Urothelium cell line (cell line): ENCODE measurements around the gene MSI2.

Experiments used
- DNase-seq: peaks from one replicate; pipeline ENCODE4 v3.0.0; 2011; ENCODE audit warnings: low spot score, mixed read lengths
- FAIRE-seq: peaks from 2 replicates; lab custom pipeline; 2011; peaks lifted over from hg19 to GRCh38; lab: Jason Lieb, UNC

The MSI2 gene

DNA sequence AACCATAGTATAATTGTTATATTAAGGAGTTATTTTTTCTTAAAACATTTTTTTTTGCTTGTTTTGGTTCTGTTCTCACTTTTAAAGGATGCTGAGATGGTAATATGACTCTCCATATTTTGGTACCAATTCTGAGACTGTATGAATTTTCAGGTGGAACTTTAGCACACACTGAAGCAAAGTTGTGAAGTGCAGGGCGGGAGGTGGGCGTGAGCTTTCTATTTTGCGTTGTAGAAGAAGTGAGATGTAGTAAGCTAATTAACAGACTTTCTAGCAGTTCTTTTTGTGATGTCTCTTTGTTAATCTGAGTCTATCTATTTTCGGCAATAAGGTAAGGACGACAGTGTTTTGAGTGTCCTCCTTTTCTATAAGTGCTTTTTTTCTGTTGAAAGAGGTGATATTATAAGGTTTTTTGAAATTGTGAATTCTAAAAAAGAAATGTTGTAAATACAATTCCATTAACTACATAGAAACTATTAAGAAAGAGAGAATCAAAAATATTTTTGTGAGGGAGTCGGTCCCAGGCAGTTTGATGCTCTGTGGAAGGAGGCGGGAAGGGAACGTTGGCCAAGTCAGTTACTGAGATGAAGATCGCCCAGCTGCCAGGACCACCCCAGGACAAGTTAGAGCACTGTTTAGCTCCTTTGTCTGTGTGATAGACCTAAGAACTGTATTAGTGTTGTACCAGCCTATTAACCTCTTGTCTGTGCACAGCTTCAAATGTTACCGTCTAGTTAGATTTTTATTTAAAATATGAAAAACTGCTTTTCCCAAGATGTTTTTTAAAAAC, 423.8 kb downstream of the MSI2 start:
- FAIRE-seq = no peak
- no peak for DNase-seq

DNA sequence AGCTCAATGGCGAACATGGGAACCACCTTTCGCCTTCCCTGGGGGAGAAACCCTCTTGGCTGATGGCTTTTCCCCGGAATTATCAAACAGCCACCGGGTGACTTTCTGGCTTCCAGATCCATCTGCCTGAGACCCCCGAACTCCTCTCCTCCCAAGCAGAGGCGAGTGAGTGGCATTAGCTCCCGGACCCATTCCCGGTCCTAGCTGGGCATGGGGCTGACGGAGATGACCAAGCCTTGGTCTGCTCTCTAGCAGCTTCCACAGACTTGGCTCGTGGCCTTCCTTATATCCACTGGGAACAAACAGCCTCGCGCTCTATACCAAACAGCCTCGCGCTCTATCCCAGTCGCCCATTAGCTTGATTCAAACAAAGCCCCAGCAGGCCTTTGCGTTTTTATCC, 426.4 kb downstream of the MSI2 start:
- FAIRE-seq (peak; percentile 58), DNase-seq (no peak)

DNA sequence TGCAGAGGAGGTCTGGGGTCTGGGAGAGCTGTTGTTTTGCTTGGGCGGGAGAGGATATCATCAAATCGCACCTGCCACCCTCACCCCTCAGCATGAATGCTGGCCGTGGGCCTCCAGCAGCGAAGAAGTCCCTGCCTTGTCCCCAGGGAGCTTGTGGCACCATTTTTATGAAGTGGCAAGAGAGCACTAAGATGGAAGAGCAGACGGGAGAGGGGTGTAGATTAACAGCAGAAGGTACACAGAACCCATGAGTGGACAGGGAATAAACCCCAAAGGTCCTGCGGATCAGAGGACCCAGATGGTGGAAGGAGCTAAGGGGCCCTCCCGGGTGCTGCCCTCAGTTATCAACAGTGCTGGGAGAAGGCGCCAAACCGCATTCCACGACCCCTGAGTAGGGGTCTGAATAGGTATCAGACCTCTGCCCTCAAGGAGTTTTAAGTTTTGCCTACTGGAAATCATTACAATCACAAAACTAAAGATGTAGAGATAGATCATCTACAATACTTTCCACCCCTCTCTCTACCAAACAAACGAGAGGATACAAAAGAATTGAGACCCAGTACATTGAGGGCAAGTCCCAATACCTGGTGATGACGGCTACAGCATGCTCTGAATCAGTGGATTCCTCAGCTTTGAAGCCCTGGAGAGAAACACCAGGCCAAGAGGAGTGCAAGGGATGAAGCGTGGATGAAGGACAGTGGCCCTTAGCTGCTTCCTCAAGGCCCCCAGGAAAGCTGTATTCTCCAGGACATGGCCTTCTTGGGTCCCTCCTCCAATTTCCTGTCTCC, 428.6 kb downstream of the MSI2 start:
- FAIRE-seq = peak; percentile 74
- DNase-seq = no peak

DNA sequence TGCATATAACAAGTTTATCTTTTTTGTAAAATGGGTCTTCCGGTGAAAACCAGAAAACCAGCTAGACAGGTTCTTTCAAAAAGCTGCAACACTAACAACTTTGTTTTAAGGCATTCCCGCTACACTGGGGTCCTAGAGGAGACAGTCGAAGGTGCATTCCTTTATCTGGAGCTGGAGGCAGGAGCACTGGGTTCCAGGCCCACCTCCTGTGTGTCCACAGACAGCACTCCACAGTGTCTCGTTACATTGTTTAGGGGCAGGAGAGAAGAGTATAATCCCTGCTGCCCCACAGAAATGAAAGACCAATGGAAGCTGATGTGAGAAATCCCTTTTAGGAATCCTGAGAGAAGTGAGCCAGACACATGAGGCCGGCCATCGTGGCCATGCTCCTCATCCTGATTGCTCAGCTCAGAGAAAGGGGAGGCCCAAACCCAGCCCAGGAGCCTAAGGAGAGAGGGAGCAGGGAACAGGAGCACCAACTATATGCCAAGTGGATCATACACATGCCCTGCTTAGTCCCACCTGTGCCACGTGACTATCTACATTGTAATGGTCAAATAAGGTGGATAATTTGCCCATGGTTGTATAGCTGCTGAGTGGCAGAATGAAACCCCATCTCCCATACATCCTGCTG, 429.3 kb downstream of the MSI2 start:
- DNase-seq = no peak
- peak; percentile 74 for FAIRE-seq

DNA sequence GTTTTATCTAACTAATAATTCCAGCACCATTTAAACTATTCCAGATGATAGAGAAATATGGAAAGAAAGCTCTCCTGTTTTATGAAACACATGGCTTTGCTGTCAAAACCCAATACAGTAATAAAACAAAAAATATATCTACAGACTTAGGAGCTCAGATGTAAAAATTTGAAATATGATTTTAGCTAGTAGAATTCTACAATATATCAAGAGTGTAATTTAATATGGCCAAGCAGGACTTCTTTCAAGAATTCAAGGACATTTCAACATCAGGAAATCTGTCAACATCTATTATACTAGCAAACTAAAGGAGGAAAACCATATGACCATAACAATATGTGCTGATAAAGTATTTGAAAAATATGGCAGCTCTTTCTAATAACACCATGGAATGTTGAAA, 431.3 kb downstream of the MSI2 start:
- FAIRE-seq (no peak), DNase-seq (no peak)

DNA sequence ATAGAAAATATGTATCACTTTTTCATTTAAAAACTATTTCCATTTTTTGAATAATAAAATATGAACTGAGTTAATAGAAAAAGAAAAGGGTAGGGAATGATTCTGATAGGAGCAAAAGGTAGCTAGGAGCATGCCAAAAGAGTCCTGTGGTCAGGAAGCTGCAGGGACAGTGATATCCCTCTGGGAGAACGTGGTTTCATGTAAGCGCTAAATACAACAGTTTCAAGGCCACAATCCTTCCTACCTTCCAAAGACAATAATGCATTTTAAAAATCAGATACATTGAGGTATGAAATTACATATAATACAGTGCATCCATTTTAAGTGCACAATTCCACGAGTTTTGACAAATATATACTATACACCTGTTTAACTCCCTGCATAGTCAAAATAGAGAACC, 432.9 kb downstream of the MSI2 start:
- DNase-seq (no peak), FAIRE-seq (no peak)

DNA sequence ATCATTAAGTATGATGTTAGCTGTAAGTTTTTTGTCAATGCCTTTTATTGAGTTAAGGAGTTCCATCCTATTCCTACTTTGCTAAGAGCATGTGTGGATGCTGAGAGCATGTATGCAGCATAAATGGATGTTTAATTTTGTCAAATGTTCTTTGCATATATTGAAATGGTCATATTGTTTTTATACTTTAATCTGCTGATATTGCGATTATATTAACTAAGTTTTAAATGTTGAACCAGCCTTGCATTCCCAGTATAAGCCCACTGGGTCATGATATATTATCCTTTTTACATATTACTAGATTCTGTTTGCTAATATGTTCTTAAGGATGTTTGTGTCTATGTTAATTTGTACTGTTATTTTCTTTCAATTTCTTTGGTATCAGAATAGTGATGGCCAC, 435.6 kb downstream of the MSI2 start:
- DNase-seq = no peak
- FAIRE-seq = no peak

DNA sequence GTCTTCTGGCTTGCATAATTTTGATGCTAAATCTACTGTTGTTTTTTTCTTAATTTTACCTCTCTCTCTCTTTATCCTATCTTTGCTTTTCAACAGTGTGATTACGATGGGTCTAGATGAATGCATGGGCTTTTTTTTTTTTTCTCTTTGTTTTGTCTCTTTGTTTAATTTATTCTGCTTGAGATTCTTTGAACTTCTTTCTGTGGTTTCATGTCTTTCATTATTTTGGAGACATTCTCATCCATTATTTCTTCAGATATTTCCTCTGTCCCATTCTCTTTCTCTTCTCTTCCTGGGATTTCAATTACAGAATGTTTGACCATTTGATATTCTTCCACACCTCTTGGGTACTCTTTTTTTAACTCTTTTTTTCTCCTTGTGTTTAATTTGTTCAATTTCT, 436.4 kb downstream of the MSI2 start:
- DNase-seq (no peak), FAIRE-seq (no peak)

DNA sequence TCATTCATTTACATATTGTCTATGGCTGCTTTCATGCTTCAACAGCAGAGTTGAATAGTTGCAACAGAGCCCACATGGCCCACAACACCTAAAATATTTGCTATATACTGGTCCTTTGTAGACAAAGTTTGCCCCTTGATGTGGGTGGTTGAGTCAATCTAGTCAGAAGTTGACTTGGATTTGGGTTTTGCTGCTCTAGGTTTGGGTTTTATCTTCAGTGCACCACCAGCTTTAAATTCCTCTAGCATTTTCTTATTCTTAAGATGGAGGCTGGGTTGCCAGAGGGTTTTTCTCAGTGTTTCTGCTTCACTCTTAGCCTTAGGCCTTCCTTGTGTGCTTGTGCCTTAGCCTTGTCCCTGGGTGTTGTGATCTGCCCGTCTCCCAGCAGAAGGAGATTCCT, 437.7 kb downstream of the MSI2 start:
- FAIRE-seq = no peak
- no peak for DNase-seq

DNA sequence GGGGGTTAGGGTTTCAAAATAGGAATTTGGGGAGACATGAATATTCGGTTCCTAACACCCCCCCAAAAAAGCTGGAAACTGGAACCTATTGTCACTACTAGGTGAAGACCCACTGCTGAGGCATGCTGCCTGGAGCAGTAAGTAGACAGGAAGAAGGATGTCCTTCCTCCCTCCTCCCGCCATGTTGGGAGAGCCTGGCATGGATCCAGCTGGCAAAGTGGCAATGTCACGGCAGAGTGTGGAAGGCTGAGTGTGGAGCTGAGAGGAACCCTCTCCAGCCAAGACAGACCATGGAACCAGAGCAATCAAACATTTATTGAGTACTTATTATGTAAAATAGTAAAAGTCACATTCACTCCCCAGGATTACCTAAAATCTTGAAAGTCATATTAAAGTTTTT, 439.7 kb downstream of the MSI2 start:
- no peak for DNase-seq
- no peak for FAIRE-seq

DNA sequence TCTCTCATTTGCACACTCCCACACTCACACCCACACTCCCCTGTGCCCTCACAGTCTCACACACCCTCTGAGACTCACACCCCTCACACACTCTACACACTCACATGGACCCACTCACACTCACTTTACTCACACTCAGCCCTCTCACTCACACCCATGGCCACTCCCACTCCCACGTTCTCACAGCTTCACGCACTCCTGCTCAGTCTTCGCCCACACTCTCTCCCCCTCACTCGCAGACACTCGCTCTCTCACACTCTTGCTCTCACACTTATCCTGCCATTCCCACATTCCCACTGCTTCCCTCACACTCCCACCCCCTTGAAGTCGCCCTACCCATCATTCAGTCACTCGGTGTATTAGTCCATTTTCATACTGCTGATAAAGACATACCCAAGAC, 440.9 kb downstream of the MSI2 start:
- DNase-seq (no peak), FAIRE-seq (peak; percentile 53)

DNA sequence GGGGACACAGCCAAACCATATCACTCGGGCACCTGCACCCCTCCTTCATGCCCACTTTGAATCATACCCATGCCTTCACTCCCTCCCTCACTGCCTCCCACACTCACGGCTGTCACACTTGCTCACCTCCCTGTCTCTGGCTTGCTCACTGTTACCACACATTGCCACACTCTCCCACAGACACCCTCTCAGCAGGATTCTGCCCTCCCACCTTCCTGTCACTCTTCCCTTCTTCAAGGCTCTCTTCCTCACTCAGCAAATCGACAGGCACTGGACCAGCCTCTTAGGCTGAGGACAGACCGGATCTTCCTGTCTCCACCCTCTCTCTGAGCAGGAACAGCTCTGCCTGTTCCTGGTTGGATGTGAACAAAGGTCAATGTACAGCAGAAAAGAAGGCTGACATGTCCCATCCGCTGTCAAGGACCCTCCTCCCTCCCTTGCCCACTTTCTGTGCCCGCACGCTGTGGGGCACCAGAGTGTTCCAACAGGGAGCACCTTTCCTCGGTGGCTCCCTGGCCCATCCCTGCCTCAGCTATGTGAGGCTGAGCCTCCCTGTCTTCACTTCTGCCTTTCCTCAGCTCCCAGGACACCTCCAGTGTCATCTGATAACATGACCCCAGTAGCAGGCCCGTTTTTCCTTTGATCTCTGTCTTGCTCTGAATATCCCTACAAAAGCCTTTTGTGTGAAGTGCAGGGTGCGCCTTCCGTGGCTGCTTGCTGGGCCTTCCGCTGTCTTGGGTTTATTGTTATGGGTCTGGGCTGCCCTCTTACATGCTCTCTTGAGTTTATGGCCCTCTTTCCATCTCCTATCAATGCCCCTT, 441.8 kb downstream of the MSI2 start:
- DNase-seq = no peak
- peak; percentile 65 for FAIRE-seq

DNA sequence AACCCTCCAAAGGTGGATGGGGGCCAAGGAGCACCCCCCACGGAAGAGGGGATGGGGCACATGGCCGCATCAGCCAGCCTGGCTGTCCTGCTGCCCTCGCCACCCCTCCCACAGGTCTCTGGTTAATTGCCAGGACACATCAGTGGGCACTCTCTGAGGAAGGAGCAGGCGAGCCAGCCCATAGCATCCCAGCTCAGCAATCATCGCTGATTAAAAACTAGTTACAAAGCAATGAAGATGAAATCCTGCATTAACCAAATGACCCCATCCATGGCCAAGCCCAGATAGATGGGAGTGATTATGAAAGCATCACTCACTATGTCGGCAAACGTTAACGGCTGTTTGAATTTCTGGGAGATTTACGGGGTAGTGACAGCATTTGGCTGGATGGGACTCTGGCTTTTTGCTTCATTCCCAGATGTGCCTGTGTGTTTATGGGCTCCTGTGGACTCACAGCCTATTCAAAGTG, 443.5 kb downstream of the MSI2 start:
- DNase-seq (no peak), FAIRE-seq (peak; percentile 69)

DNA sequence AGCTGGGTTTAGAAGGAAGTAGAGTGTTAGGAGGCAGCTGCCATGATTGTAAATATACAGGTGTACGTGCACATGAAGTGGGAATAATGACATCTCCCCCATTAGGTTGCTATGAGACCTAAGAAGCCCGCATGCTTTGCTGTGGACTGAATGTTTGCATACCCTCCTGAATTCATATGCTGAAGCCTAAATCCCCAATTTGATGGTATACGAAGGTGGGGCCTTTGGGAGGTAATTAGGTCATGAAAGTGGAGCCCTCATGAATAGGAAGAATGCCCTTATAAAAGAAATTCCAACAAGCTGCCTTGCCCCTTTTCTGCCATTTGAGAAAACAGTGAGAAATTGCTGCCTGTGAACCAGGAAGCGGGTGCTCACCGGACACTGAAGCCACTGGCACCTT, 444.8 kb downstream of the MSI2 start:
- FAIRE-seq (no peak), DNase-seq (no peak)

DNA sequence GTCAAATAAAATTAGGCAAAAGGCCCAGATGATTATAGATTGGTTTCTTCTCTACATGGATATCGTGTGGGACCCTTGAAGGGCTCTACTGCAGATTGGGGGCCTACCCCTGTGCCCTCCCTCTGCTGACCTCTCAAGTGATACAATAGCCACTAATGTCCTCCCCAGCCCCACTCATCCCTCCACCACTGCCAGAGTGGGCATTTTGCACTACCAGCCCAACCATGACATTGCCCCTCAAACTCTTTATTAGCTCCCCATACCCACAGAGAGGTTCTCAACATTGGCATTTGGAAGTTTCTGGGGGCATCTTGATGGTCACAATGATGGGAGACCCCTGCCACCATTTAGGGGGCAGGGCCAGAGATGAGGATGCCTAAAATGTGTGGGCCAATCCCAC, 446.9 kb downstream of the MSI2 start:
- DNase-seq = no peak
- no peak for FAIRE-seq

DNA sequence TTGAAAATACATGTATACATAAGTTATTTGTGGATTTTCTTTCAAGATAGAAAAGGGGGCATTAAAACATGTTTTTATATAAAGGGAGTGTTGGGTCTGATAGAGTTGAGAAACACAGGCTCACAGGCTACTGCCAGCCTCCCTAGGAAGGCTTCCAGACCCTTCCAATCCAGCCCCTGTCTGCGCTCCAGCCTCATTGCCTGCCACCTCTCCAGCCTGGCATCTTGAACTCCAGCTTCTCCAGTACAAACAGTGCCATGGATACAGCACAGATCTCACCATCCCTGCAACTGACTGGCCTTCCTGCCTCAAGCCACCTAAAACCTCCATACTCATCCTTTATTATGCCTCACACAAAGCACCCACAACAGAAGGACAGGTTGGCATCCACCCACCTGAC, 448.1 kb downstream of the MSI2 start:
- DNase-seq (no peak), FAIRE-seq (no peak)

DNA sequence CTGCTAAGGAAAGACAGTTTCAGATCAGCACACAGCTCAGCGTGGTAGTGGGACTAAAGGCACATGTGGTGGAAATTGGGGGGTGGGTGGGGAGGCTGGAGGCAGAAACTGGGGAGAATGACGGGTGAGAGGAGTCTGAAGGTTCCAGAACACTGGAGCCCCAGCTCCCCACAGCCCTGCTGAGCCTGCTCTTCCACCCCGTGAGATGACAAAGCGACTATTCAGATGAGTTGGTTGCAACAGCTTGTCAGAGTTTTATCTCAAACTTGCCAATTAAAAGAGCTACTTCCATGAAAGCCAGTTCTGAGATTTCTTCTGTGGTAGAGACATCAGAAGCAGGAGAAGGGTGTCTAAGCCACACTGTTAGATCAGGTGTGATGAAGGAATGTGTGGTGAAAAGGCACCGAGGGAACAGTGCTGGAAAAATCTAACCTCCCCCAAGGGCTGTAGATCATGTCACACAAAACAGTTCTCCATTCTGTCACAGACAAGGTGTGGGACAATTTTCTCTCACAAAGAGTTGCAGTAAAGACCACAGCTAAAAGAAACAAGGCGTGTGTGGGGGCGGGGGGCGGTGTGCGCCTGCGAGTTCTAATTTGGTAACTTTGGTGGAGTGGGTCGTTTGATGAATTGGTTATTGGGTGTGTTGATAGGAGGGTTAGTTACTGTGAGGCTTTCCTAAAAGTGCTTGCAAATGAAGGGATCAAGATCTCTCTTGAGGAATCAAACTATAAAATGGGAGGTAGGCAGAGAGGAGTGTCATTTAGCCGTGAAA, 449.8 kb downstream of the MSI2 start:
- DNase-seq = no peak

DNA sequence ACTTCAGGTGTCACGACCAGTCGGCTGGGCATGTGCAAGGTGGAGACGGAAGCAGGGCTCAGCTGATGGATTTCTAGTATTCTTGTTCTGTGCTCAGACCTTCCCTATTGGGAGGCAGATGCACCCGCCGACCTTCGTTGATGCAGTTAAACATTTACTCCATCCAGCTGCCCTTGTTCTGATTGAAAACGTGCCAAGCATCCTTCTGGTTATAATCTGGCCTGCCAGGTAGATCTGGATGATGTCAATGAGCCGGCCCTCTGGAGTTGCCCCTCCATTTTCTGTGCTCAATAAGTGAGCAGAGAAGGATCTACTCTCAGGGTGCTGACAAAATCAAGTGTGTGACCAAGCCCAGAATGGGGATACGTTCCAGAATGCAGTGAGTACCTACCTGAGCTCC, 450.4 kb downstream of the MSI2 start:
- FAIRE-seq (peak; percentile 32), DNase-seq (no peak)

More for the DNA sequence above, 449.8 kb downstream of the MSI2 start:
- FAIRE-seq = no peak

DNA sequence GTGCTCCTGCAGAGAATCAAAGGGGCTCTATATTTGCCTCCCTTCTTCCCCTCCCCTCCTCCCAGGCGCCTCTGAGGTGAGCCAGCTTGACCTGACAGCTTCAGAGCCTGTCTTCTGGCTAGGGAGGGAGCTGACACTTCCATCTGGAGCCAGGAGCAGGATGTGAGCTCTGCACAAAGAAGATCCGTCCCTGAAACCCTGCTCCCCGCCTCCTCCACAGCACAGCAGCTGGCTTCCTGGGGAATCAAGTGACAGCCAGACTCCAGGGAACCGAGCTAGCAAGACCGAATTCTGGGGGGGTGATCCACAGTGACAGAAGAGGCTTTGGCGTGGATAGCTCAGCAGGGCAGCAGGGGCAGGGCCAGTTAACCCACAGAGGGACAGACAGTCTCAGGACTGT, 451.6 kb downstream of the MSI2 start:
- DNase-seq = no peak
- FAIRE-seq = peak; percentile 37

DNA sequence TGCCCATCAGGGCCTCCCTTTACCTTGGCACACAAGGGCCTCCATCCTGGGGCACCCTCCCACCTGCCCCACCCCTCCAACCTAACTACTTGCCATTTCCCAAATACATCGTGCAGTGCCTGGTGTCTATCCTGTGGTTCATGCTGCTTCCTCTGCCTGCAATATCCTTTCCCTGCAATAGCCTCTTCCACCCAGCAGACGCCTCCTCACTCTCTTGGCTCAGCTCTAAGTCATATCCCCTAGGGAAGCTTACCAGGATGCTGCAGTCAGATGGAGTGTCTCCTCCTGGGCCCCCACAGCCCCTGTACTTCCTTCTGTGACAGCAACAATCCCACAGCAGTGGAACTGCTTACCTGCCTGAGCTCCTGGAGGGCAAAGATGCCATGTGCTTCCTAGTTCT, 452.1 kb downstream of the MSI2 start:
- no peak for DNase-seq
- FAIRE-seq = peak; percentile 58
